GM19452 (cell line): ENCODE measurements around the gene CSTB.

Source experiments
- ATAC-seq: cut with Tn5 transposase; IDR thresholded peaks from one replicate; pipeline ENCODE4 v1.9.1; 2021; ENCODE audit not compliant: unreplicated experiment

CSTB gene

GRCh38 chr21:43811262-43812105 is 35.4 kb upstream of the CSTB start:
- no peak for ATAC-seq

GRCh38 chr21:43810505-43811261 is 34.6 kb upstream of the CSTB start:
- ATAC-seq, result peak; percentile 71

- no peak for ATAC-seq
Measured at GRCh38 chr21:43809853-43810504, 33.9 kb upstream of the CSTB start.

GRCh38 chr21:43809346-43809799 is 33.3 kb upstream of the CSTB start:
- ATAC-seq, result no peak

GRCh38 chr21:43808832-43809251 is 32.7 kb upstream of the CSTB start:
- no peak for ATAC-seq

GRCh38 chr21:43808367-43808766 is 32.3 kb upstream of the CSTB start:
- ATAC-seq, result no peak

GRCh38 chr21:43806017-43806710 is 30.1 kb upstream of the CSTB start:
- no peak for ATAC-seq

- ATAC-seq, result peak; percentile 79
Measured at GRCh38 chr21:43805275-43805800, 29.2 kb upstream of the CSTB start.

GRCh38 chr21:43803558-43804300 is 27.6 kb upstream of the CSTB start:
- ATAC-seq, result no peak

GRCh38 chr21:43802713-43803313 is 26.7 kb upstream of the CSTB start:
- no peak for ATAC-seq

- no peak for ATAC-seq
Measured at GRCh38 chr21:43801006-43801783, 25.1 kb upstream of the CSTB start.

GRCh38 chr21:43800566-43800965 is 24.5 kb upstream of the CSTB start:
- no peak for ATAC-seq

- ATAC-seq, result no peak
Measured at GRCh38 chr21:43800124-43800523, 24.0 kb upstream of the CSTB start.

GRCh38 chr21:43799301-43799840 is 23.3 kb upstream of the CSTB start:
- ATAC-seq, result no peak

- no peak for ATAC-seq
Measured at GRCh38 chr21:43797925-43798715, 22.0 kb upstream of the CSTB start.

GRCh38 chr21:43797415-43797814 is 21.3 kb upstream of the CSTB start:
- no peak for ATAC-seq

GRCh38 chr21:43794857-43795256 is 18.7 kb upstream of the CSTB start:
- no peak for ATAC-seq

- no peak for ATAC-seq
Measured at GRCh38 chr21:43794311-43794710, 18.2 kb upstream of the CSTB start.
